SK-N-SH treated with all-trans-retinoic acid at 6 μM for 48 hours (cell line): ENCODE measurements around the gene COL6A2.
"Not testable (repeated sequence)": the region's sequence is repeated elsewhere in the genome, so short reads cannot be mapped to it uniquely, and the experiment has no call there.

ENCODE experiments used
- ATAC-seq: fragments of 200-7000 bp; cut with Tn5 transposase; 3 replicates; pipeline ENCODE4 v1.9.1; 2020; ENCODE audit warnings: mild to moderate bottlenecking, moderate library complexity
- ARNTL ChIP-seq: fragments of 450-650 bp; formaldehyde crosslinking; IDR thresholded peaks from 2 replicates; pipeline ENCODE4 v1.5.0; 2020; ENCODE audit warnings: low read depth, mild to moderate bottlenecking, moderate library complexity, borderline replicate concordance
- BACH2 ChIP-seq: fragments of 250-450 bp; sonication (Bioruptor Pico); IDR thresholded peaks from 2 replicates; pipeline ENCODE4 v1.9.0; 2021; ENCODE audit warnings: mild to moderate bottlenecking, borderline replicate concordance
- CREB5 ChIP-seq: fragments of 250-450 bp; sonication (Bioruptor Pico); IDR thresholded peaks from 2 replicates; pipeline ENCODE4 v1.5.1; 2020; ENCODE audit warnings: low read depth, mild to moderate bottlenecking, moderate library complexity
- ESRRG ChIP-seq: fragments of 250-450 bp; sonication (Bioruptor Pico); IDR thresholded peaks from 2 replicates; pipeline ENCODE4 v1.6.1; 2021; ENCODE audit warnings: mild to moderate bottlenecking
- GLIS3 ChIP-seq: fragments of 250-450 bp; sonication (Bioruptor Pico); IDR thresholded peaks from 2 replicates; pipeline ENCODE4 v1.5.0; 2020; ENCODE audit warnings: mild to moderate bottlenecking, moderate library complexity
- ISL1 ChIP-seq: fragments of 250-450 bp; sonication (Bioruptor Pico); IDR thresholded peaks from 2 replicates; pipeline ENCODE4 v2.1.2; 2022; ENCODE audit warnings: mild to moderate bottlenecking, moderate library complexity
- OSR1 ChIP-seq: fragments of 250-450 bp; sonication (Bioruptor Pico); IDR thresholded peaks from 2 replicates; pipeline ENCODE4 v1.8.0; 2022; ENCODE audit warnings: moderate library complexity, mild to moderate bottlenecking, inconsistent platforms
- PATZ1 ChIP-seq: fragments of 250-450 bp; sonication (Bioruptor Pico); IDR thresholded peaks from 2 replicates; pipeline ENCODE4 v1.8.0; 2020; ENCODE audit warnings: mild to moderate bottlenecking, moderate library complexity, borderline replicate concordance
- POU6F1 ChIP-seq: fragments of 250-450 bp; sonication (Bioruptor Pico); IDR thresholded peaks from 2 replicates; pipeline ENCODE4 v1.8.0; 2021; ENCODE audit warnings: low read depth, mild to moderate bottlenecking, moderate library complexity, borderline replicate concordance
- SNAI2 ChIP-seq: fragments of 250-450 bp; sonication (Bioruptor Pico); IDR thresholded peaks from 2 replicates; pipeline ENCODE4 v1.5.0; 2020; ENCODE audit warnings: mild to moderate bottlenecking, moderate library complexity
- TCF4 ChIP-seq: fragments of 250-450 bp; sonication (Bioruptor Pico); IDR thresholded peaks from 2 replicates; pipeline ENCODE4 v1.8.0; 2021; ENCODE audit warnings: mild to moderate bottlenecking, moderate library complexity, borderline replicate concordance
- TSHZ2 ChIP-seq: fragments of 250-450 bp; sonication (Bioruptor Pico); IDR thresholded peaks from 2 replicates; pipeline ENCODE4 v1.5.0; 2020; ENCODE audit warnings: mild to moderate bottlenecking, moderate library complexity
- ZC3H10 ChIP-seq: fragments of 250-450 bp; sonication (Bioruptor Pico); IDR thresholded peaks from 2 replicates; pipeline ENCODE4 v1.5.1; 2021; ENCODE audit warnings: mild to moderate bottlenecking, moderate library complexity
- ZFP3 ChIP-seq: fragments of 250-450 bp; sonication (Bioruptor Pico); IDR thresholded peaks from 2 replicates; pipeline ENCODE4 v1.5.0; 2020; ENCODE audit warnings: mild to moderate bottlenecking, moderate library complexity
- ZFP30 ChIP-seq: fragments of 450-650 bp; formaldehyde crosslinking; IDR thresholded peaks from 2 replicates; pipeline ENCODE4 v1.5.0; 2022; ENCODE audit warnings: mild to moderate bottlenecking, moderate library complexity
- ZNF565 ChIP-seq: fragments of 450-650 bp; formaldehyde crosslinking; conservative IDR thresholded peaks from 2 replicates; pipeline ENCODE4 v1.5.0; 2020; ENCODE audit warnings: low read depth, mild to moderate bottlenecking, moderate library complexity
- ZNF70 ChIP-seq: fragments of 450-650 bp; formaldehyde crosslinking; IDR thresholded peaks from 2 replicates; pipeline ENCODE4 v1.5.0; 2020; ENCODE audit warnings: mild to moderate bottlenecking, moderate library complexity
- ZNF8 ChIP-seq: fragments of 450-650 bp; formaldehyde crosslinking; IDR thresholded peaks from 2 replicates; pipeline ENCODE4 v1.5.0; 2020; ENCODE audit warnings: mild to moderate bottlenecking, moderate library complexity

COL6A2 gene

GRCh38 chr21:46138383-46138970 lies 40.6 kb downstream of the COL6A2 start:
- TF ChIP-seq GLIS3 (no peak), ZNF565 (CRISPR knock-in tag) (no peak), ZC3H10 (CRISPR knock-in tag) (no peak), OSR1 (CRISPR knock-in tag) (no peak), ZFP30 (CRISPR knock-in tag) (no peak), ESRRG (no peak)
- no peak for ATAC-seq

GRCh38 chr21:46139686-46140085 lies 41.8 kb downstream of the COL6A2 start:
- ATAC-seq = no peak
- TF ChIP-seq ARNTL (CRISPR knock-in tag) (no peak), TCF4 (CRISPR knock-in tag) (no peak), ZNF565 (CRISPR knock-in tag) (no peak), TSHZ2 (no peak), GLIS3 (no peak), SNAI2 (CRISPR knock-in tag) (no peak), ZNF8 (CRISPR knock-in tag) (no peak), ISL1 (CRISPR knock-in tag) (no peak), CREB5 (no peak), ZNF70 (CRISPR knock-in tag) (no peak), ZC3H10 (CRISPR knock-in tag) (no peak), PATZ1 (CRISPR knock-in tag) (no peak), ZFP3 (CRISPR knock-in tag) (no peak), ZFP30 (CRISPR knock-in tag) (no peak), BACH2 (CRISPR knock-in tag) (no peak)

GRCh38 chr21:46140352-46141003 lies 42.6 kb downstream of the COL6A2 start:
- not testable (repeated sequence) for ATAC-seq

GRCh38 chr21:46141767-46142581 lies 44.1 kb downstream of the COL6A2 start:
- ATAC-seq = no peak
- TF ChIP-seq POU6F1 = no peak
- TF ChIP-seq ZNF70 (CRISPR knock-in tag) = no peak
